22Rv1 (cell line): ENCODE results near the gene TRAP1.
"Not testable (repeated sequence)": the region's sequence is repeated elsewhere in the genome, so short reads cannot be mapped to it uniquely, and the experiment has no call there.

ENCODE experiments used
- ZFX ChIP-seq: fragments of 450-650 bp; IDR thresholded peaks from 2 replicates; pipeline ENCODE4 v1.6.1; 2017; ENCODE audit warnings: antibody characterized with exemption, borderline replicate concordance
- TF ChIP-seq, protein P1 (sequence below): fragments of 450-650 bp; IDR thresholded peaks from 2 replicates; pipeline ENCODE4 v1.5.1; 2017; ENCODE audit warnings: mild to moderate bottlenecking

DNA sequence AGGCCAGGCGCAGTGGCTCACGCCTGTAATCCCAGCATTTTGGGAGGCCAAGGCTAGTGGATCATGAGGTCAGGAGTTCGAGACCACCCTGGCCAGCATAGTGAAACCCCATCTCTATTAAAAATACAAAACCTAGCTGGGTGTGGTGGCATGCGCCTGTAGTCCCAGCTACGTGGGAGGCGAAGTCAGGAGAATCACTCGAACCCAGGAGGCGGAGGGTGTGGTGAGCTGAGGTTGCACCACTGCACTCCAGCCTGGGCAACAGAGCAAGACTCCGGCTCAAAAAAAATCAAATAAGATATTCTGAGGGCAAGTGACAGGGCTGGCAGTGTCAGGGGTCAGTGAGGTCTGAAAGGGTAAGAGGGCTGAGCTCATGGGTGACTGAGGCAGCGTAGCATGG is 2.9 kb downstream of the TRAP1 start:
- TF ChIP-seq, protein P1, sequence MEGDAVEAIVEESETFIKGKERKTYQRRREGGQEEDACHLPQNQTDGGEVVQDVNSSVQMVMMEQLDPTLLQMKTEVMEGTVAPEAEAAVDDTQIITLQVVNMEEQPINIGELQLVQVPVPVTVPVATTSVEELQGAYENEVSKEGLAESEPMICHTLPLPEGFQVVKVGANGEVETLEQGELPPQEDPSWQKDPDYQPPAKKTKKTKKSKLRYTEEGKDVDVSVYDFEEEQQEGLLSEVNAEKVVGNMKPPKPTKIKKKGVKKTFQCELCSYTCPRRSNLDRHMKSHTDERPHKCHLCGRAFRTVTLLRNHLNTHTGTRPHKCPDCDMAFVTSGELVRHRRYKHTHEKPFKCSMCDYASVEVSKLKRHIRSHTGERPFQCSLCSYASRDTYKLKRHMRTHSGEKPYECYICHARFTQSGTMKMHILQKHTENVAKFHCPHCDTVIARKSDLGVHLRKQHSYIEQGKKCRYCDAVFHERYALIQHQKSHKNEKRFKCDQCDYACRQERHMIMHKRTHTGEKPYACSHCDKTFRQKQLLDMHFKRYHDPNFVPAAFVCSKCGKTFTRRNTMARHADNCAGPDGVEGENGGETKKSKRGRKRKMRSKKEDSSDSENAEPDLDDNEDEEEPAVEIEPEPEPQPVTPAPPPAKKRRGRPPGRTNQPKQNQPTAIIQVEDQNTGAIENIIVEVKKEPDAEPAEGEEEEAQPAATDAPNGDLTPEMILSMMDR: not testable (repeated sequence)
- not testable (repeated sequence) for TF ChIP-seq ZFX
